Tongue (tissue), 2 donors: ENCODE measurements around the gene IFI16. TPM values are rescaled to one million over a fixed set of nuclear protein-coding genes. Genes with fewer than 3 reads are reported as not detected.
"Not testable (repeated sequence)": the region's sequence is repeated elsewhere in the genome, so short reads cannot be mapped to it uniquely, and the experiment has no call there.

ENCODE experiments used
- DNase-seq: peaks from one replicate; pipeline ENCODE4 v3.0.0-alpha.2; 2015
- total RNA-seq: library from RNA; depleted of rRNA; stranded (reverse); fragments of >200 nt; gene quantifications from one replicate; pipeline ENCODE4 v1.2.3, GENCODE V29; 2014

The IFI16 gene
- total RNA-seq, 1 donor from 2014 or later: 45.0 TPM

DNA sequence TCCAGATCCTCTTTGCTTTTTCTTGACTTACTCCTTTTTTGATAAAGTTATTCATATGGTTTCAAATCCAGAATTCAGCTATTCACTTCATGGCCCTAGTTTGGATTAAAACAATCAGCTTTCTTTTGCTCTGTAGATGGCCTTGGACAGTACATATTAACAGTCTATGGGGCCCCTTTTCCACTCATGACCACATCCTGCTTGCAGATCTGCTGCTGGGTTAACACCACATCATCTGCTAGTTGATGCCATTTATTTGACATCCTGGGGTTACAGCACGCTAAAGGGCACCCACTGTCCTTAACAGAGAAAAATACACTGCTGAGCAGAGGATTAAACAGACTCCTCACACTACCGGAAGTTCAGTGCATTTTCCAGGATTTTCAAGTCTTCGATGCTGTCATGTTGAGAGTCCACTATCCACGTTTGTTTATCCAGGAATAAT lies 941 bp upstream of the IFI16 start:
- DNase-seq: no peak

DNA sequence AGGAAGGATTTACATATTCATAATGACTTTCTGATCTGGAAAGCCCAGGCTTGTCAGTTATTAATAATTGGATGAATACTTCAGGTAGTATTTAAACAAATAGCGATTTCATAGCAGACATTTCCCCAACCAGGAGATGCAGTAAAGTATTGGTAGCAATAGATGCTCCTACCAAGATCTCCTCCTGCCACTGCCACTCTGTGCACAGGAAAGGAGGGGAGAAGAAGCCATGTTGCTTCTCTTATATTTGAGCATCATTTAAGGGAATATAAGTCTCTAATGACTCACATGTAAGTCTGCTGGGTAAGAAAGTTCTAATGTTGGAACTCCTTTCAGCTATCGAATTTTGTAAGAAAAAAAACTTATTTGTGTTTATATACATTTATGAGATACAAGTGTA lies 420 bp upstream of the IFI16 start:
- DNase-seq: no peak

DNA sequence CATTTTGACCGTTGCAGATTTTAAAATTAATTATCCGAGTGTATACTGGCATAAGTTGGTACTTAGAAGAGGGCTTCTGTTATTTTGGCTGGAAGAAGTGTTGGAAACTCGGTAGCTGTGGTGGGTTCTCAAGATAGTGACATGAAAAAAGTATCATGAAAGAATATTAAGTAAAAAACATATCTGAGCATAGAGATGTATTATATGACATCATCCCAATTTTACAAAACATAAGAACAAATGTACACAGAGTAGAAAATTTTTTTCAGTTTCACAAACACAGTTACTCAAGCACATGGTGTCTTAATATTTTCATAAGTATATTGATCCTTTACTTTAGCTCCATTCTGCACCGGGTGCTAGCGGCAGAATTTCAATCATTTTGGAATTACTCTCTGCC lies 684 bp downstream of the IFI16 start:
- no peak for DNase-seq

DNA sequence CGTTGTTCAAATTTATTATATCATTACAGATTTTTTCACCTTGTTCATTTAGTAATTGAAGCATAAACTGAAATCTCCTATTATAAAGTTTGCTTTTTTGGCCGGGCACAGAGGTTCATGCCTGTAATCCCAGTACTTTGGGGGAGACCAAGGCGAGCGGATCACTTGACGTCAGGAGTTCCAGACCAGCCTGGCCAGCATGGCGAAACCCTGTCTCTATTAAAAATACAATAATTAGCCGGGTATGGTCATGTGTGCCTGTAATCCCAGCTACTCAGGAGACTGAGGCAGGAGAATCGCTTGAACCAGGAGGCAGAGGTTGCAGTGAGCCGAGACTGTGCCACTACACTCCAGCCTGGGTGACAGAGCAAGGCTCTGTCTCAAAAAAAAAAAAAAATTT lies 1.3 kb downstream of the IFI16 start:
- not testable (repeated sequence) for DNase-seq

DNA sequence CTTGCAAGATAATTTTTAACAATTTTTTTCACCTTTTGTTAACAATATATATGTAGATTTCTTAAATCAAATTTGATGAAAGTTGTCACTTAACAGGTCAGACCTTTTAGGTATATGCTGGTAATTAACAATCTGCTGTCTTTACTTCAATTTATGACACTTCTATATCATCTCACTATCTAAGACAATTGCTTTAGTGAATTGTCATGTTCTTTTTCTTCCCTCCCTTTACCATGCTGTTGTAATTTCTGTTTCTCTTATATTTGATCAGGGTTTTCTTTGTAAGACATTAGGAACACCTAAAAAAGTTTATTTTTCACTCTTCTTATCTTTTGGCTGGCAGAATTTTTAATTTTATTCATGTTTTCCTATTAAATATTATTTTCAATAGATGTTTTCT lies 2.0 kb downstream of the IFI16 start:
- no peak for DNase-seq

DNA sequence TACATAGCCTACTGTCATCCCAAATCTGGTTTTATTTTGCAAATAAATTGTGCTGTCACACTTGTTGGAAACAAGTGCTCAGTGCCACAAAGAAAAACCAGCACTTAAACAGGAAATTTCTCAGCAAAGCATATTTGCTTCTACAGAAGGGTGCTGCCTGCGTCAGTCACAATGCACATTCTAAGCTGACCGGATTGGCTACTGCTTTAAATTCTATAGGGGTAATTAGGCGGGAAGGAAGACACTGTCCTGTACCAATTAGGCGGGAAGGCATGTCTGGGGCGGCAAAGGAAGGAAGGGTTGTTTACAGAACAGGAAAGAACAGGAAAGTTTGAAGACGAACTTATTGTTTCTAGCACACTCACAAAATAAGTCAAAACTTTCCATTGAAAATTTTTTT lies 2.8 kb downstream of the IFI16 start:
- DNase-seq: peak; percentile 16

DNA sequence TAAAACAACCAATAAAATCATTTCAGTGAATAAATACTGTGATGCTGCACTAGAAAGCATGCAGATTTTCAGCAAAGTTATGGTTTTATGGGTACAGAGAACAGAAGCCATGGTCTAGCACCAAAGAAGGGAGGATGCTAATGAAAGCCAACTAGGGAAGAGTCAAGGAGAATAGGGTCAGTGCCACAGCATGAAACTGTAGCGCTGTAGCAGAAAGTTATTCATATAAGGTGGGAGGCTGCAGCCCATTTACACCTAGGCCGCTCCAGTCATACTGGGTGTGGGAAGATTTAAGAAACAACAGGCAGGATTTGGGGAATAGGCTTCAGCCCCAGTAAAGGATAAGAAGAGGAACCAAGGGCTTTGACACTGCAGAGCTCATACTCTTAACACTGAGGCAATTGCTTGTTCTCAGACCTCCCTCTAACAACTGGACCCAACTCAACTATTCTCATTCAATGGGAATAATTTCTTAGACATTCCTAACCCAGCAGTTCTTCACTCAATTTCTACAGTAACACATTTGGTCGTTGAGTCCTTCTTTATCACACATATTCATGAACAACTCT lies 4.4 kb downstream of the IFI16 start:
- DNase-seq: no peak

DNA sequence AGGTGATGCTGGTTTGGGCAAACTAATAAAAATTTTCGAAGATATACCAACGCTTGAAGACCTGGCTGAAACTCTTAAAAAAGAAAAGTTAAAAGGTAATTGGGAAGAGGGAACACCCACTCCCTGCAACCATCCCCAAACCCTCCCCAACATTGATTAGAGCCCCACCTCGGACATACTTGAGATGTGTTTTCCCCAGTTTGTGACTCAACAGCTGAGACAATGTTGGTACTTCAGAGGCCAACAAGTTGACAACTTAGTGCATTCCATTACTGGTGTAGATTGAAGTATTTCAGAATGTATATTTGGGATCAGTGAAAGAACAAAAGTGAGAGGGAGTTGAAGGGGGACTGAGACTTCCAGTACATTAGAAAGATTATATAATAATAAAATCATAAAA lies 5.1 kb downstream of the IFI16 start:
- no peak for DNase-seq

DNA sequence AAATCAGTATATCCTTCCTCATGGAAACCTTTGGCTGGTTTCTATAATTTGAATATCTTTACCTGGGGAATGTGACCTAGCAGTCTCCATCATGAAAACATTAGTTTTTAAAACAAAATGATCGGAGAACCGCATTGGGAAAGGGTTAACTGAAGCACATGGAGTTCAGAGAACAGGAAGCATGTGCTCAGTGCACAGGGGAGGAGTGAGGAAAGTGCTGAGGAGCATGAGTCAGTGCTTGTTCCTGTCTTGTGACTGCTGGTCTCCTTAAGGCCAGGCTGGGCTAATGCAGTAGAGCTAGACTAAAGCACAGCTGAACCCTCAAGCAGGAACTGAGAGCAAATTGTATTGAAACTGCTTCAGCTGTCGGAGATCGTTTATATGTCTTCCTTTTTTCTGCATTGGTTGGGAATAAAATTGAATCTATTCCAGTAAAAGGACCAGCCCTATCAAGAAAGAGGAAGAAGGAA lies 5.8 kb downstream of the IFI16 start:
- peak; percentile 20 for DNase-seq

DNA sequence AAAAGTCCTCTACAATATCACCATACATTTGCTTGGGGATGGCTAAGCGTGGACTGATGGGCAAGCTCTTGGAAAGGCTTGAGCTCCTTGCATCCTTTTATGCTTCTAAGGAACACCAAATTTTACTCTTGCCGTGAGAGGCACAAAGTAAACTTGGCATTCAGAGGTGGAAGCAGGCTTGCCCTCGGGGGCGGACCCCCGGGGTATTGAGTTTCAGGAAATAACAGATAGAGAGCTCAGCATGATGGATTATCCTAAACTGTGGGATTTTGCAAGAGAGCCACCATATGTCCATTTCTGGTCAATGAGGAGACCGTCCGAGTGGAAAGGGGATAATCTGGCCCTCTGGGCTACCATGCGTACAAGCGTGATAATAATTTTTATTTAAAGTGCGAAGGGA lies 14.0 kb downstream of the IFI16 start:
- DNase-seq: no peak

DNA sequence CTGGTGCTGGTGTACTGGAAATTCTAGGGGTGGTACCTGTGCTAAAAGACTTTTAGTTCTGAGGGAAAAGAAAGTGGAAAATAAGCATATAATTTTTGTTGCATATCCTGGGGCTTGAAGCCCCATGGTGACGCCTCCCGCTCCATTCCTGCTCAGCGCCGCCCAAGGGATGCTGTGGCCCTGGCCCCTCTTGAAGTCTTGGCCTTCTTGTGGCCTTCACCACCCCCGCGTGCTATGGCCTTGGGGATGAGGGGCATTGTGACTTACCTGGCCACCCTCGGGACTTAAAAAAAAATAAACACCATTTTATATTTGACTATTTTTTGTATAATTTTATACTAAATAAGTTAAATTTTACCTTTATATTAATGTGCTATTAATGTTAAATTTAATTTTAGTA lies 15.3 kb downstream of the IFI16 start:
- DNase-seq: no peak

DNA sequence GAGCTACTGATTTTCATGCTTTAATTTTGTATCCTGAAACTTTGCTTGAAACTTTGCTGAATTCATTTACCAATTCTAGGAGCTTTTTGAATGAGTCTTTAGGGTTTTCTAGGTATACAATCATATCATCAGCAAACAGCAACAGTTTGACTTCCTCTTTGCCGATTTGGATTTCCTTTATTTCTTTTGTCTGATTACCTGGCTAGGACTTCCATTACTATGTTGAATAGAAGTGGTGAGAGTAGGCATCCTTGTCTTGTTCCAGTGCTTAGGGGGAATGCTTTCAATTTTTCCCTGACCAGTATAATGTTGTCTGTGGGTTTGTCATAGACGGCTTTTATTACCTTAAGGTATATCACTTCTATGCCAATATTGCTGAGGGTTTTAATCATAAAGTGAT lies 17.1 kb downstream of the IFI16 start:
- DNase-seq: not testable (repeated sequence)

DNA sequence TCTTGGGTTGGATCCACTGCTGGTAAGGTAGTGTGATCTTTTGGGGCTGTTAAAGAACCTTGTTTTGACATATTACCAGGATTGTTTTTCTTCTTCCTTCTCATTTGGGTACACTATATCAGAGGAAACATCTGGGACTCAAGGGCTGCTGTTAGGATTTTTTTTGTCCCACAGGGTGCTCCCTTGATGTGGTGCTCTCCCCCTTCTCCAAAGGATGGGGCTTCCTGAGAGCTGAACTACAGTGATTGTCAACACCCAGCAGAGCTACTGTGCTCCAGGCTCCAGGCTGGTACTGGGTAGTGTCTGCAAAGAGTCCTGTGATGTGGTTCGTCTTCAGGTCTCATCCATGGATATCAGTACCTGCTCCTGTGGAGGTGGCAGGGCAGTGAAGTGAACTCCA lies 20.6 kb downstream of the IFI16 start:
- DNase-seq: no peak

DNA sequence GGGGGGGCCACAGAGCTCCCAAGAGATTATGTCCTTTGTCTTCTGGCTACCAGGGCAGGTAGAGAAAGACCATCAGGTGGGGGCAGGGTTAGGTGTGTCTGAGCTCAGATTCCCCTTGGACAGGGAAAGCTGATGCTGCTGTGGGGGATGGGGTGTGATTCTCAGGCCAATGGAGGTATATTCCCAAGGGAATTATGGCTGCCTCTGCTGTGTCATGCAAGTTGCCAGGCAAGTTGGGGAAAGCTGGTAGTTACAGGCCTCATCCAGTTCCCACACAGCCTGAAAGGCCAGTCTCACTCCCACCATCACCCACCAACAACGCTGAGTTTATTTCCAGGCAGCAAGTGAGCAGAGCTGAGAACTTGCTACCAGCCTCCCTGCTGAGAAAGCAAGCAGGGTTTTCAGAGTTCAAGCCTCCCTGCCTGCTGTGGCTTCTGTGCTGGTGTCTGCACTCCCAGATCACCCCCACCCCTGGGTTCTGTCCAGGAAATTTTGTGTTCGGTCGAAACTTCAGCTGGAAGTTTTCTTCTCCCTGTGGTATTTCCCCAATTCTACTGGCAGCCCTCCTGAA lies 21.3 kb downstream of the IFI16 start:
- no peak for DNase-seq

DNA sequence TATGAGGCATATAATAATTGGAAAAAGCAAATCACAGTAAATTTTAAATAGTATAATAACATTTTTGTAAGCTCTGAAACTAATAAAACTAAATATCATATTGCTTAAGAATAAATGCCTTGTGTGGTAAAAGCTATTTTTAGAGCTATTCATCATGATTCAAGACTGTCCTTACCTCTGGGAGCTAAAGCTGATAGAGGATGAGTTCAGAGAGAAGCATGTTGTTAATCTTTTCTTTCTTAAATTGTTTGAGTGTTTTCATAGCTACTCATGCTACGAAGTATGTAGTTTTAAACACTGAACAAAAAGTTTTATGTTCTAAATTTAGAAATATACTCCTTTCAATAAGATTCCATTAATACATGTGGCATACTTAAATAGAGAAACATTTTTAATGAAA lies 30.5 kb downstream of the IFI16 start:
- no peak for DNase-seq

DNA sequence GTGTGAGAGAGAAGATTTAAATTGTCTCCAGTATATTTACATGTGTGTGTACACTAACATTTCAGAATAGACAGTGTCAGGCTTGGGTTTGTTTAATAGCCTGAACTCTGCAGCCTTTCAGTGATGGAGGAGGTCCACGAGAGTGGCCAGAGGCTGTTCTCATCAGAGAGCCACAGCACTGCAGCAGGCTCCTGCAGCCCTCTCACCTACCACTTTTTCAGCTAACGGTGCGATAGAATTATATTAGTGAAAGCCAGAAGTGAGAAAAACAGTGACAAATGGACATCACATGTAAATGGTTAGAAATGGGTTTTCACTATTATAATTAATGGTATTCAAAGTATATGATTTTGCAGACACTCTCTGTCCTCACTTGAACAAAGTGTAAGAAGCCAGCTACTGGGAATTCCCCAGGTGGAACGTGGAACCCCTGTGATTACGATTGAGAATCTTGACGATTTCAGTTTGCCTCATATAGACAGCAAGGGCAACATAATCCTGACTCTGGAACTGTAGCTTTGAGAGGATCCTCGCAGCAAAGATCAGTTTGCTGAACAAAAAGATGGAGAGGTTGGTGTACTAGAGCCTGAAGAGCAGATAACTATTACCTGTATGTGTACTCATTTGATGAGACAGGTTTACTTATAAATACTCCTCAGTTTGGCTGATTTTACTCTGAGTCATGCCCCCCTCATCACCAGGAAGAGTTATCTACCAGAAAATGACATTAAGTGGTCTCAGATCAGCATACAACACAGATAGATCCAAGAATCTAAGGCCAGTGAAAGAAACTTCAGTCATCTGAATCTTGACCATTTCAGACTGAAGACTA lies 31.4 kb downstream of the IFI16 start:
- DNase-seq: no peak

DNA sequence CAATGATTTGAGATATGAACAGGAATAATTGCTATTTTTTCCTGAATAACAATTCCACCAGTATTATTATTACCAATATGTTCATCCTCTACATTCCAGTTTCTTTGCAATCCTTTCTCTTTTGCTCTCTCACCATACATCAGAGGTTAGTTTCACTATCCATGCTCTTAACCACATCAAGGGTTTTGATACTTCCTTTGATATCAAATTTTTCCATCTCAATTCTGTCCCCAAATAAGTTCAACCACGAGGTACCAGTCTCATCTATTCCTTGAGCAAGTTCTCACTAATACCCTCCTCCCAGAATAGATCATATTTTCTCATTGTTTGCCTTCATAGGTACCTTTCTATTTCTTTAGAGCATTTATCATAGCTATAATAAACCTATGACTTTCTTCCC lies 36.8 kb downstream of the IFI16 start:
- DNase-seq: not testable (repeated sequence)

DNA sequence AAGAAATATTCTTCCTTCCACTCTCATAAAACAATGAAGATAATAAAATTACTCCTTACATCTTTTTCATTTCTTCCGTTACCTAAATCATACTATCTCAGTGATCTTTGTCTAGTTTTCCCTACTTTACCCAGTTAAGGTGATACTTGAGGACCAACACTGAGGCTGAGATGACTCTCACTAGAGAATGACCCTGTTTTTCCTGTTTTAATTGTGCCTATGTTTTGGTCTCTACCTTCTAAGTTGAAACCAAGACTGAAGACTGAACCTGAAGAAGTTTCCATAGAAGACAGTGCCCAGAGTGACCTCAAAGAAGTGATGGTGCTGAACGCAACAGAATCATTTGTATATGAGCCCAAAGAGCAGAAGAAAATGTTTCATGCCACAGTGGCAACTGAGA lies 41.7 kb downstream of the IFI16 start:
- DNase-seq: no peak

DNA sequence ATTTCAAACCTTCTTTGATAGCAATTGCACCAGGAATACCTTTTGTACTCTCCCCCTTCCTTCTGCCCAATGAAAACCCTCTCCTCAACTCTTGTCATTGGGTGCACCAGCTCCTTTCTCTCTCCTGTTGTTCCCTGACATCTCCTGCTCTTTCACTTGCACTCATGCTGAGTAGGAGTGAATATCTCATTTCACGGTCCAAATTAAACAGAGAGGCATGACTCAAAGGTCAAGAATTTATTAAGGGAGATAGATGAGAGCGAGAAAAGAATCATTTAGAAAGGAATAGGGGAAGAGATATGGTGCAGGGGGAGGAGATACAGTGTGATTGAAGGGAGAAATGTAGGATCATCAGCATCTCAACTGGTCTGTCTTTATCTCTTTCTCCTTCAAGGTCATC lies 44.7 kb downstream of the IFI16 start:
- DNase-seq: no peak

DNA sequence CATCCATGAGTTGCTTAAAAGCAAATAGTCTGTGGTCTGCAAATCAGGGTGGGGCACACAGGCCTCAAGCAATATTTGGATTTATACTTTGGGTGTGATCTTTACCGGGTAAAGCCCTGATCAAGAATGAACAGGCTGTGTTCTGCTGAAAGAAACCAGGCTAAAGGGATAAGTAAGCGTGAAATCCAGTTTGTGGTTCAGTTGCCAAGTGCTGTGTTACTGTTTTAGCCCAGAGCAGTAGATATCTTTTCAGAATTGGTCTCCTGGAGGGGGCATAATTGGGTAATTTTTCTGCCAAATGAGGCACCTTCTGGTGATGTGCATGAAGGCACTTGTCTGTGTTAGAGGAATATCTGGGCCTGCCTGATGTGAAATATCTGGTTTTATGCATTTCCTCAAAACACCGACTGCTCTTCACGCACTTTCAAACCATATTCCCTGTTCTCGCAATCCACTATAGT lies 45.5 kb downstream of the IFI16 start:
- peak; percentile 73 for DNase-seq

DNA sequence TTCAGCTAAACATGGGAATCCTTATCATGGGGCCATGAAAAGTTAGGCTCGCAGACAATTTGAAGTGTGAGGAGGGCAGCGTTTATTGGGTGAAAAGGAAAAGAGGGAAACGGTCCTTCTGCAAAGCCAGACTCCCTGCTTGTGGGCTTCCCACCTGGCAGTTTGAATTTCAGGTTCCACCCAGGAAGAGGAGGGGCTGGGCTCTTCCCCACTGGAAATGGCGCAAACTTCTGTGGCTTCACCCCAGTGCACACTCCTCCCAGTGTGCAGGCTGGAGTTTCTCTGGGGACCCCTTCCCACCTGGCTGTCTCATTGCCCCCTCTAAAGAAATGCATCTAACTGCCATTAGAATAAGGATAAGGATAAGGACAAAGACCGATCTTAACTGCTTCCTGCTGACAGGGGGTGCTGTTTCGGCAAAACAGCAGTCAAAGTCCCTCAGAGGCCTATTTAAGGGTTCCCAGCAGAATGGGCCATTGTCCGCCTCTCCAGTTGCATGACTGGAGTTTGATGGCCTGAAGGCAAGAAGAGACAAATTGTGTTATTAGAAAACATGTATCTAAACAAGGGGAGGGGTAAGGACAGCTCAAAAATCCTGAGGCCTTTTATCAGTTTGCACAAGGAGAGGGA lies 46.5 kb downstream of the IFI16 start:
- no peak for DNase-seq

DNA sequence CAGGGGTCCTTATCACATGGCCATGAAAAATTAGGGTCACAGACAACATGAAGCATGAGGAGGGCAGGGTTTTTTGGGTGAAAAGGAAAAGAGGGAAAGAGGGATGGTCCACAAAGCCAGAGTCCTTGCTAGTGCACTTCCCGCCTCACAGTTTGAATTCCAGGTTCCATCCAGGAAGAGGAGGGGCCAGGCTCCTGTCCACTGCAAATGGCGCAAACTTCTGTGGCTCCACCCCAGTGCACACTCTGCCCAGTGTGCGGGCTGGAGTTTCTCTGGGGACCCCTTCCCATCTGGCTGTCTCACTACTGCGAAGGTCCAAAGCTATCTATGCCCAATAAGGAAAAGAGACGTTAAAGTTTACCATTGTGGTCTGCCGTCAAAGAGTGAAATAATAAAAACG lies 49.0 kb downstream of the IFI16 start:
- no peak for DNase-seq

DNA sequence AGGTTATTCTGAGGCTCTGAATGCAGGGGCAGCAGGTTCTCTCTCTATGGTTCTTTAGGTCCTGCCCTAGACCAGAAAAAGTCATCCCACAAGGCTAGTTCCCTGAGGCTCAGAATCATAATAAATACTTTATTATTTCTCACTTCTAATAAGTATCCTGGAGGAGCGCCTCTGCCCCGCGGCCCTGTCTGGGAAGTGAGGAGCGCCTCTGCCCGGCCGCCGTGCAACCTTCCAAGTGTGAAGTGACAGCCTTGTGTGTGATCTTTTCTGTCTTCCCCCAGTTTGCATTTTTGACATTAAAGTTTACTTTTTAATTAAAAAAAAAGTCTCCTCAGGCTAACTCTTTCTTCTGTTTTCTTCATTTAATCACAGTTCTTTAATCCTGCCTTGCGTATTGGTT lies 55.4 kb downstream of the IFI16 start:
- DNase-seq: no peak
